ENCODE data around the gene MSL3. TPM values are rescaled to one million over a fixed set of nuclear protein-coding genes. Genes with fewer than 3 reads are reported as not detected.

The MSL3 gene
- total and polyA plus RNA-seq, 2 of the 8 experiments (the other 6 are each of a cell fraction or from before 2014, with no cell fraction given) = 10.6 to 12.3 TPM

- H3K27me3 ChIP-seq (replicated peaks in 1 of 4; ENCODE audit: control insufficient read depth in 3 of 4, extremely low read depth in 1 of 4, insufficient read depth in 3 of 4, low read length in 3 of 4) = no peaks in the 10 kb centered on the region
- H4K20me1 ChIP-seq (replicated peaks in 1 of 2; ENCODE audit: control insufficient read depth in 1 of 2, insufficient read depth in 2 of 2, low read length in 2 of 2) = no peaks in the 10 kb centered on the region
- H3K4me1 ChIP-seq (replicated peaks in 1 of 4; ENCODE audit: control insufficient read depth in 3 of 4, insufficient read depth in 4 of 4, low read length in 3 of 4) = no peaks in the 10 kb centered on the region
- no peaks in the 10 kb centered on the region for H3K79me1 ChIP-seq (ENCODE audit: low read depth, low read length)
- no peak overlapping the region for H3K4me3 ChIP-seq (ENCODE audit: extremely low read depth in 1 of 4, insufficient read depth in 2 of 4, low read depth in 3 of 4, low read length in 4 of 4)
- no peak overlapping the region for H2AK5ac ChIP-seq (ENCODE audit: low read depth, low read length)
- H3K14ac ChIP-seq (ENCODE audit: insufficient read length) = no peak overlapping the region
- H2AFZ ChIP-seq (ENCODE audit: low read length) = no peak overlapping the region
- DNase-seq (ENCODE audit: low read depth in 1 of 2, low spot score in 2 of 2) (no peak), FAIRE-seq (no peak)
- H2BK12ac ChIP-seq (ENCODE audit: low read depth, low read length) = no peak overlapping the region
- H3K36me3 ChIP-seq (ENCODE audit: control insufficient read depth in 2 of 4, insufficient read depth in 4 of 4, low read length in 3 of 4) = peaks cover 0 to 26% (median 12%) of the 10 kb centered on the region in 4 experiments; a peak in 6 of 8 replicates
- no peak overlapping the region for H2BK5ac ChIP-seq (ENCODE audit: low read depth, low read length)
- H2BK20ac ChIP-seq (ENCODE audit: low read length) = no peak overlapping the region
- TF ChIP-seq EGR1 (IDR thresholded peaks at IDR 0.05; ENCODE audit: borderline replicate concordance, low read depth, low read length) (no peak), SIN3A (conservative IDR thresholded peaks at IDR 0.05 in 1 of 2, IDR thresholded peaks at IDR 0.05 in 1 of 2; ENCODE audit: low read depth in 1 of 2, low read length in 2 of 2) (no peak), GTF2F1 (IDR thresholded peaks at IDR 0.05; ENCODE audit: borderline replicate concordance, low read depth, low read length) (no peak), BRCA1 (IDR thresholded peaks at IDR 0.05; ENCODE audit: low read depth, low read length) (no peak), TEAD4 (IDR thresholded peaks at IDR 0.05; ENCODE audit: low read depth, low read length) (no peak), RFX5 (IDR thresholded peaks at IDR 0.05; ENCODE audit: borderline replicate concordance, low read depth, low read length) (no peak), TAF1 (IDR thresholded peaks at IDR 0.05; ENCODE audit: low read depth, low read length) (no peak), HDAC2 (IDR thresholded peaks at IDR 0.05; ENCODE audit: borderline replicate concordance in 1 of 2, low read depth in 2 of 2, low read length in 2 of 2) (no peak), CTBP2 (IDR thresholded peaks at IDR 0.05; ENCODE audit: borderline replicate concordance, insufficient read depth, insufficient read length, low read length) (no peak), GABPA (IDR thresholded peaks at IDR 0.05; ENCODE audit: borderline replicate concordance, insufficient read depth, low read length) (no peak), MAFK (IDR thresholded peaks at IDR 0.05; ENCODE audit: low read depth, low read length) (no peak), SP2 (IDR thresholded peaks at IDR 0.05; ENCODE audit: low read length) (no peak), POU5F1 (IDR thresholded peaks at IDR 0.05; ENCODE audit: low read depth, low read length) (no peak), SRF (IDR thresholded peaks at IDR 0.05; ENCODE audit: low read depth, low read length) (no peak)
- H3K56ac ChIP-seq (replicated peaks; ENCODE audit: insufficient read length, low read depth, low read length) = no peak overlapping the region
- H3K79me2 ChIP-seq (ENCODE audit: control insufficient read depth in 1 of 2, insufficient read depth in 2 of 2, low read length in 2 of 2) = no peaks in the 10 kb centered on the region
- ChIA-PET POLR2A (ENCODE audit: partially characterized antibody) (no interaction called here), CTCF (ENCODE audit: partially characterized antibody) (interaction anchor here (1.3 kb wide), 1 partner anchor 224 kb away, joined by 3 read pairs; no protein-coding TSS in a partner anchor)
- WGBS, 2 experiments (ENCODE audit: extremely low coverage in 1 of 2, insufficient coverage in 1 of 2, insufficient read length in 1 of 2, insufficient replicate concordance in 2 of 2, low coverage in 1 of 2, low lambda C conversion rate in 2 of 2, missing lambda C conversion rate in 1 of 2) = 89% methylated on average over 3 of the region's 16 CpGs; no CpG with 5 or more reads in 1 of the 2 experiments
- H3K9me3 ChIP-seq (ENCODE audit: insufficient read depth in 2 of 2, low read depth in 1 of 2, low read length in 1 of 2) = no peaks in the 10 kb centered on the region
- H3K4ac ChIP-seq (replicated peaks; ENCODE audit: insufficient read length, low read depth, low read length) = no peak overlapping the region
- H3K9ac ChIP-seq (replicated peaks in 1 of 4; ENCODE audit: extremely low read depth in 1 of 4, low read depth in 3 of 4, low read length in 3 of 4) = no peak overlapping the region
- H3K18ac ChIP-seq (ENCODE audit: extremely low read depth, low read length) = no peak overlapping the region
- no peaks in the 10 kb centered on the region for H3K23me2 ChIP-seq (ENCODE audit: low read depth, low read length)
- no peak overlapping the region for H4K8ac ChIP-seq (ENCODE audit: extremely low read depth, insufficient read depth, low read length)
- H4K5ac ChIP-seq (ENCODE audit: insufficient read length, low read depth, low read length) = no peak overlapping the region
- no peak overlapping the region for H3K27ac ChIP-seq (ENCODE audit: low read depth, low read length)
- H3K23ac ChIP-seq (ENCODE audit: insufficient read length) = no peak overlapping the region
- H2BK120ac ChIP-seq (replicated peaks; ENCODE audit: low read depth, low read length) = no peak overlapping the region
- no peak overlapping the region for H4K91ac ChIP-seq (replicated peaks; ENCODE audit: insufficient read length, low read length)
- H3K4me2 ChIP-seq (ENCODE audit: insufficient read depth in 1 of 2, low read depth in 2 of 2, low read length in 2 of 2) = no peak overlapping the region
- H2BK15ac ChIP-seq (ENCODE audit: low read length) = no peak overlapping the region
Measured at GRCh38 chrX:11765449-11765848, 7.4 kb downstream of the MSL3 start.

Measured in H1 (cell line).